HCT116 (cell line): Measurements from ENCODE around the gene PPP6R3.
"Not testable (repeated sequence)": the region's sequence is repeated elsewhere in the genome, so short reads cannot be mapped to it uniquely, and the experiment has no call there.

Experiments used
- ATF3 ChIP-seq: IDR thresholded peaks from 2 replicates; pipeline ENCODE4 v1.6.1; 2012
- CBX3 ChIP-seq: IDR thresholded peaks from 2 replicates; pipeline ENCODE4 v1.6.1; 2012; ENCODE audit warnings: low read depth
- CTCF ChIP-seq, 3 experiments: fragments of 200-600 bp in 1 of 3; sonication (generic) in 1 of 3; IDR thresholded peaks in 2 of 3; conservative IDR thresholded peaks in 1 of 3; 2 replicates each; pipeline ENCODE4 v1.5.1; 2012 to 2017; ENCODE audit warnings: low read depth in 2 of 3, low read length in 2 of 3, antibody characterized with exemption in 1 of 3, borderline replicate concordance in 1 of 3, control low read depth in 1 of 3, mild to moderate bottlenecking in 1 of 3, mixed read lengths in 1 of 3, mixed run types in 1 of 3, moderate library complexity in 1 of 3; ENCODE audit not compliant: insufficient read depth in 1 of 3
- EZH2 ChIP-seq: fragments of 200-600 bp; sonication (generic); IDR thresholded peaks from 2 replicates; pipeline ENCODE4 v1.6.1; 2017; ENCODE audit warnings: antibody characterized with exemption, mixed run types
- FOSL1 ChIP-seq: IDR thresholded peaks from 2 replicates; pipeline ENCODE4 v1.6.1; 2012; ENCODE audit warnings: low read depth
- MAX ChIP-seq: IDR thresholded peaks from 2 replicates; pipeline ENCODE4 v1.6.1; 2012
- POLR2A ChIP-seq: IDR thresholded peaks from 2 replicates; pipeline ENCODE4 v1.7.0; 2011; ENCODE audit warnings: borderline replicate concordance; ENCODE audit not compliant: insufficient read depth, insufficient read length; ENCODE audit errors: extremely low read depth
- POLR2AphosphoS5 ChIP-seq: IDR thresholded peaks from 2 replicates; pipeline ENCODE4 v1.6.1; 2011; ENCODE audit warnings: mild to moderate bottlenecking, low read depth, low read length, moderate library complexity
- RAD21 ChIP-seq: IDR thresholded peaks from 2 replicates; pipeline ENCODE4 v1.6.1; 2012; ENCODE audit warnings: low read depth, mild to moderate bottlenecking
- REST ChIP-seq: IDR thresholded peaks from 2 replicates; pipeline ENCODE4 v1.6.1; 2012; ENCODE audit warnings: low read depth
- SIN3A ChIP-seq: IDR thresholded peaks from 2 replicates; pipeline ENCODE4 v1.6.1; 2012; ENCODE audit warnings: low read depth
- SP1 ChIP-seq: IDR thresholded peaks from 2 replicates; pipeline ENCODE4 v1.6.1; 2012; ENCODE audit warnings: low read depth
- SRF ChIP-seq: IDR thresholded peaks from 2 replicates; pipeline ENCODE4 v1.6.1; 2012; ENCODE audit warnings: low read depth
- YY1 ChIP-seq: IDR thresholded peaks from 2 replicates; pipeline ENCODE4 v1.6.1; 2011; ENCODE audit warnings: low read length, low read depth, moderate library complexity, mild to moderate bottlenecking; ENCODE audit not compliant: insufficient replicate concordance; ENCODE audit errors: extremely low read depth

- not testable (repeated sequence) for TF ChIP-seq CTCF (IDR thresholded peaks at IDR 0.05 in 2 of 3, conservative IDR thresholded peaks at IDR 0.05 in 1 of 3; ENCODE audit: borderline replicate concordance in 1 of 3, insufficient read depth in 1 of 3, low read depth in 2 of 3, low read length in 2 of 3); EZH2; POLR2A; RAD21; POLR2AphosphoS5; SIN3A; REST; ATF3; YY1; SP1; FOSL1; CBX3; MAX; SRF
Measured at GRCh38 chr11:68625069-68625468, 164.5 kb downstream of the PPP6R3 start.
